SU-DHL-6 (cell line): ENCODE data around the gene GNG14.

Experiments used
- CTCF ChIP-seq: fragments of 200-600 bp; sonication (generic); IDR thresholded peaks from one replicate; pipeline ENCODE4 v1.5.1; 2017; ENCODE audit warnings: antibody characterized with exemption, mild to moderate bottlenecking, low read length, moderate library complexity; ENCODE audit not compliant: insufficient read depth, poor library complexity, severe bottlenecking
- EZH2phosphoT487 ChIP-seq: fragments of 200-600 bp; sonication (generic), shearing (Covaris generic); conservative IDR thresholded peaks from 2 replicates; pipeline ENCODE4 v1.6.1; 2018; ENCODE audit warnings: mild to moderate bottlenecking, antibody characterized with exemption, low read length, moderate library complexity, mixed read lengths

- TF ChIP-seq CTCF (no peak), EZH2phosphoT487 (no peak)
Measured at GRCh38 chr19:12737835-12738351, 50.1 kb downstream of the GNG14 start.
